ENCODE measurements around the gene UNC13B.

The UNC13B gene

GRCh38 chr9:35341585-35341984, 179.8 kb downstream of the UNC13B start:
- Histone ChIP-seq H3K27me3 (replicated peaks; ENCODE audit: control insufficient read depth, insufficient read depth, low read length, poor library complexity, severe bottlenecking) (no peaks in the 10 kb centered on the region), H3K4me1 (ENCODE audit: control insufficient read depth, insufficient read depth, low read length, poor library complexity, severe bottlenecking) (no peaks in the 10 kb centered on the region), H3K27ac (ENCODE audit: insufficient read depth, low read length, poor library complexity, severe bottlenecking) (no peak overlapping the region), H3K9me3 (ENCODE audit: control insufficient read depth, low read length) (no peaks in the 10 kb centered on the region), H3K4me3 (ENCODE audit: insufficient read depth, low read depth, low read length, poor library complexity, severe bottlenecking) (no peak overlapping the region), H3K36me3 (ENCODE audit: control insufficient read depth, insufficient read depth, low read length) (no peaks in the 10 kb centered on the region)
- no peak for DNase-seq

- Histone ChIP-seq H3K27ac (ENCODE audit: insufficient read depth, low read length, poor library complexity, severe bottlenecking) (no peak overlapping the region), H3K9me3 (ENCODE audit: control insufficient read depth, low read length) (no peaks in the 10 kb centered on the region), H3K27me3 (replicated peaks; ENCODE audit: control insufficient read depth, insufficient read depth, low read length, poor library complexity, severe bottlenecking) (no peaks in the 10 kb centered on the region), H3K36me3 (ENCODE audit: control insufficient read depth, insufficient read depth, low read length) (no peaks in the 10 kb centered on the region), H3K4me3 (ENCODE audit: insufficient read depth, low read depth, low read length, poor library complexity, severe bottlenecking) (no peak overlapping the region), H3K4me1 (ENCODE audit: control insufficient read depth, insufficient read depth, low read length, poor library complexity, severe bottlenecking) (no peaks in the 10 kb centered on the region)
- no peak for DNase-seq
These were observed 180.6 kb downstream of the UNC13B start for GRCh38 chr9:35342221-35342958.

- Histone ChIP-seq H3K27me3 (replicated peaks; ENCODE audit: control insufficient read depth, insufficient read depth, low read length, poor library complexity, severe bottlenecking) (no peaks in the 10 kb centered on the region), H3K4me1 (ENCODE audit: control insufficient read depth, insufficient read depth, low read length, poor library complexity, severe bottlenecking) (no peaks in the 10 kb centered on the region), H3K36me3 (ENCODE audit: control insufficient read depth, insufficient read depth, low read length) (no peaks in the 10 kb centered on the region), H3K4me3 (ENCODE audit: insufficient read depth, low read depth, low read length, poor library complexity, severe bottlenecking) (no peak overlapping the region), H3K9me3 (ENCODE audit: control insufficient read depth, low read length) (no peaks in the 10 kb centered on the region), H3K27ac (ENCODE audit: insufficient read depth, low read length, poor library complexity, severe bottlenecking) (no peak overlapping the region)
- no peak for DNase-seq
These were observed 186.3 kb downstream of the UNC13B start for GRCh38 chr9:35348109-35348508.

- no peak for DNase-seq
- no peaks in the 10 kb centered on the region for H3K9me3 ChIP-seq (ENCODE audit: control insufficient read depth, low read length)
- no peak overlapping the region for H3K27ac ChIP-seq (ENCODE audit: insufficient read depth, low read length, poor library complexity, severe bottlenecking)
- no peaks in the 10 kb centered on the region for H3K4me1 ChIP-seq (ENCODE audit: control insufficient read depth, insufficient read depth, low read length, poor library complexity, severe bottlenecking)
- no peak overlapping the region for H3K4me3 ChIP-seq (ENCODE audit: insufficient read depth, low read depth, low read length, poor library complexity, severe bottlenecking)
- no peaks in the 10 kb centered on the region for H3K27me3 ChIP-seq (replicated peaks; ENCODE audit: control insufficient read depth, insufficient read depth, low read length, poor library complexity, severe bottlenecking)
- H3K36me3 ChIP-seq (ENCODE audit: control insufficient read depth, insufficient read depth, low read length), result no peaks in the 10 kb centered on the region
These were observed 187.6 kb downstream of the UNC13B start for GRCh38 chr9:35349287-35349990.

- Histone ChIP-seq H3K4me3 (ENCODE audit: insufficient read depth, low read depth, low read length, poor library complexity, severe bottlenecking) (no peak overlapping the region), H3K27ac (ENCODE audit: insufficient read depth, low read length, poor library complexity, severe bottlenecking) (no peak overlapping the region), H3K36me3 (ENCODE audit: control insufficient read depth, insufficient read depth, low read length) (no peaks in the 10 kb centered on the region), H3K9me3 (ENCODE audit: control insufficient read depth, low read length) (no peaks in the 10 kb centered on the region), H3K4me1 (ENCODE audit: control insufficient read depth, insufficient read depth, low read length, poor library complexity, severe bottlenecking) (no peaks in the 10 kb centered on the region), H3K27me3 (replicated peaks; ENCODE audit: control insufficient read depth, insufficient read depth, low read length, poor library complexity, severe bottlenecking) (no peaks in the 10 kb centered on the region)
- no peak for DNase-seq
These were observed 188.4 kb downstream of the UNC13B start for GRCh38 chr9:35350212-35350611.

GRCh38 chr9:35350827-35351549, 189.2 kb downstream of the UNC13B start:
- Histone ChIP-seq H3K27me3 (replicated peaks; ENCODE audit: control insufficient read depth, insufficient read depth, low read length, poor library complexity, severe bottlenecking) (no peaks in the 10 kb centered on the region), H3K9me3 (ENCODE audit: control insufficient read depth, low read length) (no peaks in the 10 kb centered on the region), H3K4me3 (ENCODE audit: insufficient read depth, low read depth, low read length, poor library complexity, severe bottlenecking) (no peak overlapping the region), H3K27ac (ENCODE audit: insufficient read depth, low read length, poor library complexity, severe bottlenecking) (no peak overlapping the region), H3K36me3 (ENCODE audit: control insufficient read depth, insufficient read depth, low read length) (no peaks in the 10 kb centered on the region), H3K4me1 (ENCODE audit: control insufficient read depth, insufficient read depth, low read length, poor library complexity, severe bottlenecking) (no peaks in the 10 kb centered on the region)
- DNase-seq, result no peak

DNA sequence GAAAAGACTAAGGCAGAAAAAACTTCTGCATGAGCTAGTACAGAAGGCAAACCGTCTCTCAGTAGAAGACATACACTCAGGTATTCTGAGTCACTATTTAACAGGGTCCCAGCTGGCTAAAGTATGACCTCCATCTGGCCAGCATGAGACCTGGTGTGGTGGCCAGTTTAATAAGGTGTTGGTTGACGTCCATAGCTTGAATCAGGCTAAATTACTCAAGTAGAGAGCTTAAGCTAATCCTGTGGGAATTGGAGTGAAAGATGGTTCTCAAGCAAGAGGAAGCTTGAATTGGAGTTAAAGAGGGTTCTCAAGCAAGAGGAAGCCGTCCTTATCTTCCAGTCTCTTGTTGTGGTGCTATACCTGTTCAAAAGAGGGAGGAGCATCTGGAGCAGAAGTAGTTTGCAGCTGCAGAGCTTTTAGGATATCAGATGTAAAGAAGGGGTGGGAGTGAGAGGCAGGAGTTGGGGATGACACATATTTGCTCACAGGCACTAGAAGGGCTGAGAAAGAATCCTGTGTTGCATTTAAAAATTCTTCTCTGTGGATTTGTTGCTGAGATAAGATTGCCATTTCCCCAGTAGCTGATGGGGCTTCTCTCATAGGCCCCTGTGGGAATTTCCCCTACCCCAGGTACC, 192.0 kb downstream of the UNC13B start:
- H3K27ac ChIP-seq (ENCODE audit: insufficient read depth, low read length, poor library complexity, severe bottlenecking), result no peak overlapping the region
- DNase-seq, result no peak

DNA sequence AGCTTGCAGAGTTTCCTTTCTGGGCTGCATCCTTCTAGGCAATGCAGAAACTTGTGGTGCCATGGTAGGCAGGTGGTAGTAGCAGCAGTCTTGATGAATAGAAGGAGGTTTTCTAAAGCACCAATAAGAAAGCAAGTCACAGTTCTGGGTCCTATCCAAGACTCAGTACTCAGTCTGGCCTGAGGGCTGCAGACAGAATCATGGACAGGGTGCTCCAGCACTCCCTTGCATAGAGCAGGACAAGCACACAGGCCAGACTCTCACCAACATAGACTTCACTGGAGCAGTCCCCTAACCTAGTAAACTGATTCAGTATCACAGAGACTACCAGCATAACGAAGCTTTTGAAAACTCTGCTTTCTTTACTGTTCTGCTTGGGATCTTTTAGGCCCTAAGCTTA, 194.1 kb downstream of the UNC13B start:
- Histone ChIP-seq H3K27me3 (replicated peaks; ENCODE audit: control insufficient read depth, insufficient read depth, low read length, poor library complexity, severe bottlenecking) (no peaks in the 10 kb centered on the region), H3K27ac (ENCODE audit: insufficient read depth, low read length, poor library complexity, severe bottlenecking) (no peak overlapping the region), H3K36me3 (ENCODE audit: control insufficient read depth, insufficient read depth, low read length) (no peaks in the 10 kb centered on the region), H3K4me1 (ENCODE audit: control insufficient read depth, insufficient read depth, low read length, poor library complexity, severe bottlenecking) (no peaks in the 10 kb centered on the region), H3K9me3 (ENCODE audit: control insufficient read depth, low read length) (no peaks in the 10 kb centered on the region), H3K4me3 (ENCODE audit: insufficient read depth, low read depth, low read length, poor library complexity, severe bottlenecking) (no peak overlapping the region)
- no peak for DNase-seq

More for the DNA sequence above, 192.0 kb downstream of the UNC13B start:
- H3K27me3 ChIP-seq (replicated peaks; ENCODE audit: control insufficient read depth, insufficient read depth, low read length, poor library complexity, severe bottlenecking), result no peaks in the 10 kb centered on the region
- H3K36me3 ChIP-seq (ENCODE audit: control insufficient read depth, insufficient read depth, low read length), result no peaks in the 10 kb centered on the region
- no peaks in the 10 kb centered on the region for H3K4me1 ChIP-seq (ENCODE audit: control insufficient read depth, insufficient read depth, low read length, poor library complexity, severe bottlenecking)
- no peak overlapping the region for H3K4me3 ChIP-seq (ENCODE audit: insufficient read depth, low read depth, low read length, poor library complexity, severe bottlenecking)
- H3K9me3 ChIP-seq (ENCODE audit: control insufficient read depth, low read length), result no peaks in the 10 kb centered on the region

- H3K9me3 ChIP-seq (ENCODE audit: control insufficient read depth, low read length), result no peaks in the 10 kb centered on the region
- no peaks in the 10 kb centered on the region for H3K4me1 ChIP-seq (ENCODE audit: control insufficient read depth, insufficient read depth, low read length, poor library complexity, severe bottlenecking)
- no peaks in the 10 kb centered on the region for H3K36me3 ChIP-seq (ENCODE audit: control insufficient read depth, insufficient read depth, low read length)
- H3K27ac ChIP-seq (ENCODE audit: insufficient read depth, low read length, poor library complexity, severe bottlenecking), result no peak overlapping the region
- no peak for DNase-seq
- H3K27me3 ChIP-seq (replicated peaks; ENCODE audit: control insufficient read depth, insufficient read depth, low read length, poor library complexity, severe bottlenecking), result no peaks in the 10 kb centered on the region
- H3K4me3 ChIP-seq (ENCODE audit: insufficient read depth, low read depth, low read length, poor library complexity, severe bottlenecking), result no peak overlapping the region
These were observed 195.3 kb downstream of the UNC13B start for GRCh38 chr9:35357116-35357515.

All from effector memory CD4-positive, alpha-beta T cell (primary cell).